ENCODE data around the gene LAMC1. TPM values are rescaled to one million over a fixed set of nuclear protein-coding genes. Genes with fewer than 3 reads are reported as not detected.

Gene LAMC1
- total RNA-seq, 2 experiments from 2014 or later = not detected

Other genes starting within 250 kb of the LAMC1 start
- gene NPL, start 233.6 kb upstream of the LAMC1 start, total RNA-seq = 1 to 10 TPM; 1.1 to 1.7 TPM
- gene DHX9, start 184.1 kb upstream of the LAMC1 start, total RNA-seq = 100 to 1,000 TPM; 218 to 231 TPM
- gene SHCBP1L, start 70.3 kb upstream of the LAMC1 start, total RNA-seq = not detected
- not detected for gene LAMC2, start 162.8 kb downstream of the LAMC1 start, total RNA-seq

Data from activated CD8-positive, alpha-beta T cell treated with anti-CD3 and anti-CD28 coated beads, Interleukin-2, amount 10 ng/mL, durations not matched to agents 7 days and 5 days (primary cell).